Type B pancreatic cell (in vitro differentiated cells): Measurements from ENCODE around the gene UBE2L3. TPM values are rescaled to one million over a fixed set of nuclear protein-coding genes. Genes with fewer than 3 reads are reported as not detected.

Experiments
- DNase-seq: peaks from one replicate; pipeline ENCODE4 v3.0.0; 2021; ENCODE audit warnings: mixed read lengths; ENCODE audit not compliant: unreplicated experiment; ENCODE audit errors: extremely low spot score
- H3K27ac Mint-ChIP-seq: 2 replicates; pipeline ENCODE4 v1.8.0; 2021; ENCODE audit warnings: mild to moderate bottlenecking, mixed read lengths
- H3K27me3 Mint-ChIP-seq: 2 replicates; pipeline ENCODE4 v1.8.0; 2021; ENCODE audit warnings: mixed read lengths
- H3K36me3 Mint-ChIP-seq: 2 replicates; pipeline ENCODE4 v1.8.0; 2021; ENCODE audit warnings: mixed read lengths
- H3K4me1 Mint-ChIP-seq: one replicate; pipeline ENCODE4 v1.8.0; 2021; ENCODE audit warnings: mixed read lengths; ENCODE audit not compliant: unreplicated experiment
- H3K4me3 Mint-ChIP-seq: 2 replicates; pipeline ENCODE4 v1.8.0; 2021; ENCODE audit warnings: mild to moderate bottlenecking, mixed read lengths
- H3K9me3 Mint-ChIP-seq: 2 replicates; pipeline ENCODE4 v1.8.0; 2021; ENCODE audit warnings: mixed read lengths
- total RNA-seq: library from RNA; stranded (reverse); gene quantifications from 2 replicates; pipeline ENCODE4 v1.2.1, GENCODE V29; 2021; ENCODE audit warnings: low replicate concordance
- TF ChIP-seq, protein P1 (sequence below): fragments of 200-600 bp; sonication (generic); conservative IDR thresholded peaks from 2 replicates; pipeline ENCODE4 v1.5.0; 2021; ENCODE audit warnings: antibody characterized with exemption, mild to moderate bottlenecking

The UBE2L3 gene
- total RNA-seq, 1 donor from 2014 or later, result 63.1 TPM

- H3K4me1 Mint-ChIP-seq, result peaks cover 24% of the 10 kb centered on the region
- TF ChIP-seq, protein P1, sequence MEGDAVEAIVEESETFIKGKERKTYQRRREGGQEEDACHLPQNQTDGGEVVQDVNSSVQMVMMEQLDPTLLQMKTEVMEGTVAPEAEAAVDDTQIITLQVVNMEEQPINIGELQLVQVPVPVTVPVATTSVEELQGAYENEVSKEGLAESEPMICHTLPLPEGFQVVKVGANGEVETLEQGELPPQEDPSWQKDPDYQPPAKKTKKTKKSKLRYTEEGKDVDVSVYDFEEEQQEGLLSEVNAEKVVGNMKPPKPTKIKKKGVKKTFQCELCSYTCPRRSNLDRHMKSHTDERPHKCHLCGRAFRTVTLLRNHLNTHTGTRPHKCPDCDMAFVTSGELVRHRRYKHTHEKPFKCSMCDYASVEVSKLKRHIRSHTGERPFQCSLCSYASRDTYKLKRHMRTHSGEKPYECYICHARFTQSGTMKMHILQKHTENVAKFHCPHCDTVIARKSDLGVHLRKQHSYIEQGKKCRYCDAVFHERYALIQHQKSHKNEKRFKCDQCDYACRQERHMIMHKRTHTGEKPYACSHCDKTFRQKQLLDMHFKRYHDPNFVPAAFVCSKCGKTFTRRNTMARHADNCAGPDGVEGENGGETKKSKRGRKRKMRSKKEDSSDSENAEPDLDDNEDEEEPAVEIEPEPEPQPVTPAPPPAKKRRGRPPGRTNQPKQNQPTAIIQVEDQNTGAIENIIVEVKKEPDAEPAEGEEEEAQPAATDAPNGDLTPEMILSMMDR, result peak; percentile 94
- peak within 1 kb of the TSS; percentile 83 for H3K27ac Mint-ChIP-seq
- H3K36me3 Mint-ChIP-seq, result peaks cover 8% of the 10 kb centered on the region
- peak within 1 kb of the TSS; percentile 91 for H3K4me3 Mint-ChIP-seq
- H3K27me3 Mint-ChIP-seq, result no peaks in the 10 kb centered on the region
- DNase-seq, result peak; percentile 97
- H3K9me3 Mint-ChIP-seq, result no peaks in the 10 kb centered on the region
Measured at GRCh38 chr22:21629255-21630149, 62.0 kb downstream of the UBE2L3 start, which contains the start of gene YDJC. Gene YDJC (minus strand): TSS chr22:21630022. CDS start chr22:21630014, 8 bp downstream.

DNA sequence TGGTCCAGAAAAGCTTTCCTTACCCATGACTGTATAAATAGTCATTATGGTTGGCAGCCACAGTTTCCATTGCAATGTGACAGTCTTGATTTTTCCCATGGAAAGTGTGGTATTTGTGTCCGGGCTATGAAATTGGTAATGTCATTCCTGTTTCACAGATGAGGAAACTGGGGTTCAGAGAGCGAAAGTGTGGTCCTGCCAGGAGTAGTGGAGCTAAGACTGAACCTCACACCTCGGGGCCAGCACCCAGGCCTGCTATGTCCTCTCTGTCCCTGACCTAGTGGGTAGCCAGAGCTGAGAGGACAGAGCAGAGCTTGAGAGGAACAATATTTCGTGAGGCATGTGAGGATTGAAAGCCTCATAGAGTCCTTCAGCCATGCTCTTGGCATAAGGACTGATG is 63.5 kb downstream of the UBE2L3 start:
- Mint-ChIP-seq H3K4me3 (peak overlapping the region; percentile 59), H3K36me3 (peaks cover 8% of the 10 kb centered on the region), H3K4me1 (peaks cover 15% of the 10 kb centered on the region), H3K27ac (no peak overlapping the region), H3K27me3 (no peaks in the 10 kb centered on the region), H3K9me3 (no peaks in the 10 kb centered on the region)
- DNase-seq, result no peak
- TF ChIP-seq, protein P1, result no peak

GRCh38 chr22:21632237-21632895 is 64.9 kb downstream of the UBE2L3 start, which contains the start of gene CCDC116:
Gene CCDC116 (plus strand): TSS chr22:21632760. CDS start chr22:21633182, 422 bp downstream.
- H3K27me3 Mint-ChIP-seq, result no peaks in the 10 kb centered on the region
- DNase-seq, result no peak
- peaks cover 7% of the 10 kb centered on the region for H3K4me1 Mint-ChIP-seq
- no peak within 1 kb of the TSS for H3K27ac Mint-ChIP-seq
- no peak within 1 kb of the TSS for H3K4me3 Mint-ChIP-seq
- no peaks in the 10 kb centered on the region for H3K9me3 Mint-ChIP-seq
- peaks cover 8% of the 10 kb centered on the region for H3K36me3 Mint-ChIP-seq
- TF ChIP-seq, protein P1, result no peak

DNA sequence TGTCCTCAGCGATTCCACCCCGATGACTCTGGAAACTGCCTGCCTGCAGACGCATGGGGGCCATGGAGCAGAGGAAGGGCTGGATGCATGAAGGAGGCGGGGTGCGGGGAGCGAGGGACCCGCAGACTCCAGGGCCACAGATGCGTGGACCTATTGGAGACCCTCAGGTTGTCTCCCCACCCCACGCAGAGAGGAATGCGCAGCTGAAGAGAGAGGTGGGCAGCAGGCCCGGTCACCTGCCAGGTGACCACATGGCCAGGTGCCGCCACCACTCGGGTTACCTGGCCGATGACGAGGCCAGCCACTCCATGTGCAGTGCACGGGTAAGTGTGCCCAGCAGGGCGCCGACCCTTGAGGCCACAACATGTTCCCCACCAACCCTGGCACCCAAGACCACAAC is 65.4 kb downstream of the UBE2L3 start:
- DNase-seq, result no peak
- TF ChIP-seq, protein P1, result no peak
- H3K9me3 Mint-ChIP-seq, result no peaks in the 10 kb centered on the region
- H3K27ac Mint-ChIP-seq, result no peak overlapping the region
- H3K36me3 Mint-ChIP-seq, result peaks cover 5% of the 10 kb centered on the region
- H3K4me3 Mint-ChIP-seq, result no peak overlapping the region
- H3K27me3 Mint-ChIP-seq, result no peaks in the 10 kb centered on the region
- H3K4me1 Mint-ChIP-seq, result peaks cover 5% of the 10 kb centered on the region

GRCh38 chr22:21633481-21633880 is 66.0 kb downstream of the UBE2L3 start:
- H3K27me3 Mint-ChIP-seq, result no peaks in the 10 kb centered on the region
- no peaks in the 10 kb centered on the region for H3K36me3 Mint-ChIP-seq
- no peak overlapping the region for H3K27ac Mint-ChIP-seq
- TF ChIP-seq, protein P1, result no peak
- no peak overlapping the region for H3K4me3 Mint-ChIP-seq
- no peaks in the 10 kb centered on the region for H3K4me1 Mint-ChIP-seq
- DNase-seq, result no peak
- H3K9me3 Mint-ChIP-seq, result no peaks in the 10 kb centered on the region
